HG02759 (cell line): ENCODE results near the gene SAT1.
"Not testable (repeated sequence)": the region's sequence is repeated elsewhere in the genome, so short reads cannot be mapped to it uniquely, and the experiment has no call there.

Experiments
- ATAC-seq: cut with Tn5 transposase; IDR thresholded peaks from one replicate; pipeline ENCODE4 v1.9.1; 2021; ENCODE audit warnings: mild to moderate bottlenecking, moderate library complexity; ENCODE audit not compliant: unreplicated experiment

The SAT1 gene

GRCh38 chrX:23782863-23783588 is at the start of gene SAT1:
TSS of gene SAT1 (plus strand) at chrX:23783173. CDS start at chrX:23783352, 179 bp downstream.
- ATAC-seq: peak; percentile 89

- ATAC-seq: no peak
These were observed 46.9 kb upstream of the SAT1 start for GRCh38 chrX:23736030-23736429.

- ATAC-seq: no peak
These were observed 45.6 kb upstream of the SAT1 start for GRCh38 chrX:23737413-23737812.

- no peak for ATAC-seq
These were observed 40.7 kb upstream of the SAT1 start for GRCh38 chrX:23742174-23742696.

GRCh38 chrX:23742697-23743622 is 40.0 kb upstream of the SAT1 start, which contains the start of gene ACOT9:
TSS of gene ACOT9 (minus strand) at chrX:23743276. CDS start at chrX:23743144, 132 bp downstream.
- ATAC-seq: peak; percentile 95

GRCh38 chrX:23743623-23743971 is 39.4 kb upstream of the SAT1 start:
- ATAC-seq: not testable (repeated sequence)

GRCh38 chrX:23745786-23746185 is 37.2 kb upstream of the SAT1 start:
- ATAC-seq: no peak

- no peak for ATAC-seq
These were observed 33.8 kb upstream of the SAT1 start for GRCh38 chrX:23749129-23749528.

GRCh38 chrX:23749576-23749975 is 33.4 kb upstream of the SAT1 start:
- no peak for ATAC-seq

GRCh38 chrX:23752740-23753415 is 30.1 kb upstream of the SAT1 start:
- no peak for ATAC-seq

- no peak for ATAC-seq
These were observed 28.3 kb upstream of the SAT1 start for GRCh38 chrX:23754664-23755063.

- peak; percentile 84 for ATAC-seq
These were observed 26.8 kb upstream of the SAT1 start for GRCh38 chrX:23756165-23756564.

- no peak for ATAC-seq
These were observed 23.2 kb upstream of the SAT1 start for GRCh38 chrX:23759821-23760220.

GRCh38 chrX:23764188-23764984 is 18.6 kb upstream of the SAT1 start:
- ATAC-seq: no peak

GRCh38 chrX:23765449-23765848 is 17.5 kb upstream of the SAT1 start:
- ATAC-seq: no peak

GRCh38 chrX:23765868-23766267 is 17.1 kb upstream of the SAT1 start:
- no peak for ATAC-seq

- peak; percentile 78 for ATAC-seq
These were observed 16.1 kb upstream of the SAT1 start for GRCh38 chrX:23766650-23767551.

GRCh38 chrX:23770142-23770541 is 12.8 kb upstream of the SAT1 start:
- ATAC-seq: no peak

GRCh38 chrX:23771086-23771485 is 11.9 kb upstream of the SAT1 start:
- ATAC-seq: not testable (repeated sequence)
